GM23338 (cell line): ENCODE data around the gene DAO. TPM values are rescaled to one million over a fixed set of nuclear protein-coding genes. Genes with fewer than 3 reads are reported as not detected.

Experiments used
- ATAC-seq: fragments of 200-7000 bp; cut with Tn5 transposase; 3 replicates; pipeline ENCODE4 v1.9.1; 2020
- DNase-seq: peaks from one replicate; pipeline ENCODE4 v3.0.0-alpha.2; 2015; ENCODE audit warnings: low spot score
- H2AFZ ChIP-seq: fragments of 200-600 bp; sonication (generic); 2 replicates; pipeline ENCODE4 v1.8.0; 2016; ENCODE audit warnings: antibody characterized with exemption, mild to moderate bottlenecking, moderate library complexity
- H3F3A ChIP-seq: fragments of 200-600 bp; sonication (generic); replicated peaks from 2 replicates; pipeline ENCODE4 v1.8.0; 2017; ENCODE audit warnings: antibody characterized with exemption, mixed run types, low read depth
- H3K27ac ChIP-seq: fragments of 200-600 bp; sonication (generic); 2 replicates; pipeline ENCODE4 v1.6.1; 2016; ENCODE audit warnings: low read depth
- H3K27me3 ChIP-seq: fragments of 200-600 bp; sonication (generic); 2 replicates; pipeline ENCODE4 v1.8.0; 2016; ENCODE audit warnings: mild to moderate bottlenecking, mixed run types, moderate library complexity; ENCODE audit not compliant: insufficient read depth
- H3K36me3 ChIP-seq: fragments of 200-600 bp; sonication (generic); 2 replicates; pipeline ENCODE4 v1.8.0; 2016; ENCODE audit warnings: mild to moderate bottlenecking; ENCODE audit not compliant: insufficient read depth
- H3K4me1 ChIP-seq: fragments of 200-600 bp; sonication (generic); 2 replicates; pipeline ENCODE4 v1.8.0; 2016; ENCODE audit warnings: mild to moderate bottlenecking, moderate library complexity; ENCODE audit not compliant: insufficient read depth
- H3K4me2 ChIP-seq: fragments of 200-600 bp; sonication (generic); 2 replicates; pipeline ENCODE4 v1.7.1; 2017; ENCODE audit warnings: mixed run types
- H3K4me3 ChIP-seq: fragments of 200-600 bp; sonication (generic); 2 replicates; pipeline ENCODE4 v1.6.1; 2016; ENCODE audit warnings: mixed run types
- H3K79me2 ChIP-seq: fragments of 200-600 bp; sonication (generic); replicated peaks from 2 replicates; pipeline ENCODE4 v1.8.0; 2017; ENCODE audit warnings: mild to moderate bottlenecking; ENCODE audit not compliant: insufficient read depth
- H3K9me2 ChIP-seq: fragments of 200-600 bp; sonication (generic); 2 replicates; pipeline ENCODE4 v1.8.0; 2017; ENCODE audit not compliant: insufficient read depth
- H4K20me1 ChIP-seq: fragments of 200-600 bp; sonication (generic); replicated peaks from 2 replicates; pipeline ENCODE4 v1.8.0; 2017; ENCODE audit warnings: mild to moderate bottlenecking; ENCODE audit not compliant: insufficient read depth
- H3K27ac Mint-ChIP-seq: 2 replicates; pipeline ENCODE4 v1.8.0; 2020; ENCODE audit warnings: inconsistent platforms, mild to moderate bottlenecking, moderate library complexity, mixed read lengths
- H3K27me3 Mint-ChIP-seq: 3 replicates; pipeline ENCODE4 v1.8.0; 2022; ENCODE audit warnings: low read depth, mild to moderate bottlenecking, moderate library complexity, mixed read lengths, inconsistent platforms; ENCODE audit not compliant: insufficient read depth, poor library complexity
- H3K36me3 Mint-ChIP-seq: 3 replicates; pipeline ENCODE4 v1.8.0; 2021; ENCODE audit warnings: low read depth, mild to moderate bottlenecking, inconsistent platforms, moderate library complexity, mixed read lengths
- H3K4me1 Mint-ChIP-seq: 3 replicates; pipeline ENCODE4 v1.8.0; 2020; ENCODE audit warnings: mild to moderate bottlenecking, inconsistent platforms, mixed read lengths
- H3K4me3 Mint-ChIP-seq: 3 replicates; pipeline ENCODE4 v1.8.0; 2021; ENCODE audit warnings: moderate library complexity, mild to moderate bottlenecking, inconsistent platforms, mixed read lengths
- H3K9me3 Mint-ChIP-seq: 3 replicates; pipeline ENCODE4 v1.8.0; 2020; ENCODE audit warnings: moderate library complexity, mild to moderate bottlenecking, inconsistent platforms, mixed read lengths
- ETS1 ChIP-seq: IDR thresholded peaks from 2 replicates; pipeline ENCODE4 v1.6.1; 2016; ENCODE audit warnings: antibody characterized with exemption
- EZH2 ChIP-seq: fragments of 200-600 bp; sonication (generic); IDR thresholded peaks from one replicate; pipeline ENCODE4 v1.8.0; 2017; ENCODE audit warnings: antibody characterized with exemption, mild to moderate bottlenecking, low read depth; ENCODE audit not compliant: unreplicated experiment
- NANOG ChIP-seq: IDR thresholded peaks from 2 replicates; pipeline ENCODE4 v1.6.1; 2016; ENCODE audit warnings: antibody characterized with exemption, borderline replicate concordance
- STAT1 ChIP-seq: IDR thresholded peaks from one replicate; pipeline ENCODE4 v1.6.1; 2016; ENCODE audit warnings: antibody characterized with exemption; ENCODE audit not compliant: unreplicated experiment
- ZNF462 ChIP-seq: fragments of 250-450 bp; sonication (Bioruptor Pico); IDR thresholded peaks from 2 replicates; pipeline ENCODE4 v1.5.0; 2020; ENCODE audit warnings: mild to moderate bottlenecking, moderate library complexity
- polyA plus RNA-seq: library from polyadenylated mRNA; unstranded; fragments of >200 nt; fragmentation: Nextera tagmentation; extraction: Ambion mirVana; gene quantifications from 2 replicates; pipeline ENCODE4 v1.2.1, GENCODE V29; 2016
- total RNA-seq: library from RNA; depleted of rRNA; stranded (reverse); fragments of >200 nt; shearing (Covaris generic); gene quantifications from 2 replicates; pipeline ENCODE4 v1.2.3, GENCODE V29; 2014

The DAO gene
- total and polyA plus RNA-seq, 2 experiments from 2014 or later = not detected

GRCh38 chr12:108899145-108899544 lies 19.3 kb downstream of the DAO start:
- no peak overlapping the region for H2AFZ ChIP-seq
- no peaks in the 10 kb centered on the region for H4K20me1 ChIP-seq
- TF ChIP-seq STAT1 = no peak
- TF ChIP-seq NANOG = no peak
- no peak for TF ChIP-seq ZNF462
- no peak overlapping the region for H3K4me2 ChIP-seq
- H3K36me3 ChIP-seq = no peaks in the 10 kb centered on the region
- Mint-ChIP-seq H3K27ac (no peak overlapping the region), H3K9me3 (peaks cover 5% of the 10 kb centered on the region; the same call in 1 of the 3 replicates), H3K36me3 (no peaks in the 10 kb centered on the region), H3K4me3 (no peak overlapping the region), H3K27me3 (peaks cover 3% of the 10 kb centered on the region), H3K4me1 (no peaks in the 10 kb centered on the region)
- no peaks in the 10 kb centered on the region for H3K79me2 ChIP-seq
- no peak for ATAC-seq
- no peak overlapping the region for H3K27ac ChIP-seq
- H3K4me3 ChIP-seq = no peak overlapping the region
- H3F3A ChIP-seq = no peaks in the 10 kb centered on the region
- H3K27me3 ChIP-seq = no peaks in the 10 kb centered on the region
- H3K4me1 ChIP-seq = no peaks in the 10 kb centered on the region
- no peak for DNase-seq
- H3K9me2 ChIP-seq = 0 out of 2 replicates have a peak, but pooled peaks cover 12% of the 10 kb centered on the region

GRCh38 chr12:108905725-108906124 lies 25.8 kb downstream of the DAO start:
- H3K27ac ChIP-seq = no peak overlapping the region
- H3K4me1 Mint-ChIP-seq = peaks cover 5% of the 10 kb centered on the region; the same call in 1 of the 3 replicates
- H3K4me3 Mint-ChIP-seq = no peak overlapping the region
- H3K36me3 Mint-ChIP-seq = no peaks in the 10 kb centered on the region
- H3K79me2 ChIP-seq = no peaks in the 10 kb centered on the region
- H4K20me1 ChIP-seq = no peaks in the 10 kb centered on the region
- H3K9me3 Mint-ChIP-seq = no peaks in the 10 kb centered on the region
- H3K36me3 ChIP-seq = no peaks in the 10 kb centered on the region
- no peaks in the 10 kb centered on the region for H3F3A ChIP-seq
- peaks cover 3% of the 10 kb centered on the region for H3K27me3 Mint-ChIP-seq
- H3K4me3 ChIP-seq = no peak overlapping the region
- no peak overlapping the region for H3K4me2 ChIP-seq
- no peaks in the 10 kb centered on the region for H3K27me3 ChIP-seq
- no peak overlapping the region for H3K27ac Mint-ChIP-seq
- H3K9me2 ChIP-seq = peaks cover 5% of the 10 kb centered on the region; the same call in 1 of the 2 replicates
- no peak overlapping the region for H2AFZ ChIP-seq
- H3K4me1 ChIP-seq = no peaks in the 10 kb centered on the region
- ATAC-seq (no peak), DNase-seq (no peak)
- TF ChIP-seq STAT1 = no peak
- TF ChIP-seq EZH2 = no peak
- no peak for TF ChIP-seq ETS1
- TF ChIP-seq ZNF462 = no peak
